GF-D8 (cell line): ENCODE results near the gene SLC36A3.
"Not testable (repeated sequence)": the region's sequence is repeated elsewhere in the genome, so short reads cannot be mapped to it uniquely, and the experiment has no call there.

Experiments
- DNase-seq: peaks from one replicate; lab custom pipeline; 2025; lab: John Stamatoyannopoulos, UW

SLC36A3 gene

GRCh38 chr5:151237685-151238084 lies 65.9 kb downstream of the SLC36A3 start:
- DNase-seq = no peak

- no peak for DNase-seq
Observed at GRCh38 chr5:151236888-151237287, 66.7 kb downstream of the SLC36A3 start.

- not testable (repeated sequence) for DNase-seq
Observed at GRCh38 chr5:151235239-151235571, 68.4 kb downstream of the SLC36A3 start.

GRCh38 chr5:151234476-151235238 lies 68.9 kb downstream of the SLC36A3 start:
- no peak for DNase-seq

- DNase-seq = no peak
Observed at GRCh38 chr5:151233616-151234085, 69.9 kb downstream of the SLC36A3 start.

- DNase-seq = no peak
Observed at GRCh38 chr5:151231359-151231758, 72.2 kb downstream of the SLC36A3 start.

GRCh38 chr5:151230048-151230680 lies 73.4 kb downstream of the SLC36A3 start:
- DNase-seq = no peak

GRCh38 chr5:151228986-151229385 lies 74.6 kb downstream of the SLC36A3 start:
- DNase-seq = no peak

- no peak for DNase-seq
Observed at GRCh38 chr5:151227918-151228447, 75.6 kb downstream of the SLC36A3 start.
